Coronary artery (tissue), 2 donors: Measurements from ENCODE around the gene GRK5.

Experiments
- DNase-seq: peaks from one replicate; pipeline ENCODE4 v3.0.0-alpha.2; 2017; ENCODE audit warnings: low spot score
- H3K27ac ChIP-seq, 2 donors: fragments of 200-600 bp; sonication (generic); one replicate each; pipeline ENCODE4 v1.5.1; 2016 to 2019
- H3K4me3 ChIP-seq: fragments of 200-600 bp; sonication (generic); 2 replicates; pipeline ENCODE4 v1.5.1; 2016; ENCODE audit warnings: mild to moderate bottlenecking, moderate library complexity
- TF ChIP-seq, protein P1 (sequence below): fragments of 200-600 bp; sonication (generic); IDR thresholded peaks from one replicate; pipeline ENCODE4 v1.5.1; 2019; ENCODE audit warnings: antibody characterized with exemption

The GRK5 gene

DNA sequence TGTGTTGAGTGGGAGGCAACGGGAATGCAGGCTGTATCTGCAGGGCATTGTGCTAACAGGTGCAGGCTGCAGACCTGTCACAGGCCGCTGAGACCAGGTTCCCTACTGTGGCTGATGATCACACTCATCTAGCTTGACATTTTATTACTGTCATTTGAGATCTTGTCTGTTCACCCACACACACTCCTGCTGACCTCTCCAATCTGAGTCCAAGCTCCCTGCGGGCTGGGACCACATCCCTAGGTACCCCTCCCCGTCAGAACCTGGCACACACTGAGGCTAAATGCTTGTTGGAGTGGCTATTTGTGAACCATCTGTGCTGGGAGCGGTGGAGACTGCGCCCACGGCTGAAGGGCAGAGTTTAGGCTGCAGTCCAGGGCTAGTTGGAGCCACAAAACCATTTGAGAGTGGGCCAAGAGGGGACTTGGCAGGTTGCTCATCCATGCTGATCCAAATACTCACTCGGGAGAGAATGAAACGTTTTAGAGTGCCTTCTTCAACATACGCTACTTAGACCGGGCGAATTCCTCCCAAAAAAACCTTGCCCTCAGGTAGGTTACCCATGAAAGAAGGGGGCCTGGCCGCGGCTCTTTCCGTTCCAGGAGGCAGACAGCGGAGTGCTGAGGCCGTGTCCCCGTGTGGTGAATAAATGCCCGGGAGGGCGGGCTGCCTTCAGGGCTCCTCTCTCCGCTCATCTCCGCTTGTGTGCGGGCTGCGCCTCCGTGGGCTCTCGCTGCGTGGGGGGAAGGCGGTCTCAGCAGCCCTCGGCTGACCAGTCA is 170.8 kb downstream of the GRK5 start:
- DNase-seq, result no peak
- H3K4me3 ChIP-seq, result no peak overlapping the region
- no peak overlapping the region for H3K27ac ChIP-seq
- TF ChIP-seq, protein P1, sequence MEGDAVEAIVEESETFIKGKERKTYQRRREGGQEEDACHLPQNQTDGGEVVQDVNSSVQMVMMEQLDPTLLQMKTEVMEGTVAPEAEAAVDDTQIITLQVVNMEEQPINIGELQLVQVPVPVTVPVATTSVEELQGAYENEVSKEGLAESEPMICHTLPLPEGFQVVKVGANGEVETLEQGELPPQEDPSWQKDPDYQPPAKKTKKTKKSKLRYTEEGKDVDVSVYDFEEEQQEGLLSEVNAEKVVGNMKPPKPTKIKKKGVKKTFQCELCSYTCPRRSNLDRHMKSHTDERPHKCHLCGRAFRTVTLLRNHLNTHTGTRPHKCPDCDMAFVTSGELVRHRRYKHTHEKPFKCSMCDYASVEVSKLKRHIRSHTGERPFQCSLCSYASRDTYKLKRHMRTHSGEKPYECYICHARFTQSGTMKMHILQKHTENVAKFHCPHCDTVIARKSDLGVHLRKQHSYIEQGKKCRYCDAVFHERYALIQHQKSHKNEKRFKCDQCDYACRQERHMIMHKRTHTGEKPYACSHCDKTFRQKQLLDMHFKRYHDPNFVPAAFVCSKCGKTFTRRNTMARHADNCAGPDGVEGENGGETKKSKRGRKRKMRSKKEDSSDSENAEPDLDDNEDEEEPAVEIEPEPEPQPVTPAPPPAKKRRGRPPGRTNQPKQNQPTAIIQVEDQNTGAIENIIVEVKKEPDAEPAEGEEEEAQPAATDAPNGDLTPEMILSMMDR, result no peak

- TF ChIP-seq, protein P1, result no peak
Observed at GRCh38 chr10:119378737-119379067, 171.3 kb downstream of the GRK5 start.

GRCh38 chr10:119379466-119380071 is 172.2 kb downstream of the GRK5 start:
- DNase-seq, result no peak
- Histone ChIP-seq H3K27ac (no peak overlapping the region), H3K4me3 (no peak overlapping the region)
- TF ChIP-seq, protein P1, result no peak

More at GRCh38 chr10:119378737-119379067, 171.3 kb downstream of the GRK5 start:
- Histone ChIP-seq H3K4me3 (no peak overlapping the region), H3K27ac (no peak overlapping the region)
- no peak for DNase-seq

DNA sequence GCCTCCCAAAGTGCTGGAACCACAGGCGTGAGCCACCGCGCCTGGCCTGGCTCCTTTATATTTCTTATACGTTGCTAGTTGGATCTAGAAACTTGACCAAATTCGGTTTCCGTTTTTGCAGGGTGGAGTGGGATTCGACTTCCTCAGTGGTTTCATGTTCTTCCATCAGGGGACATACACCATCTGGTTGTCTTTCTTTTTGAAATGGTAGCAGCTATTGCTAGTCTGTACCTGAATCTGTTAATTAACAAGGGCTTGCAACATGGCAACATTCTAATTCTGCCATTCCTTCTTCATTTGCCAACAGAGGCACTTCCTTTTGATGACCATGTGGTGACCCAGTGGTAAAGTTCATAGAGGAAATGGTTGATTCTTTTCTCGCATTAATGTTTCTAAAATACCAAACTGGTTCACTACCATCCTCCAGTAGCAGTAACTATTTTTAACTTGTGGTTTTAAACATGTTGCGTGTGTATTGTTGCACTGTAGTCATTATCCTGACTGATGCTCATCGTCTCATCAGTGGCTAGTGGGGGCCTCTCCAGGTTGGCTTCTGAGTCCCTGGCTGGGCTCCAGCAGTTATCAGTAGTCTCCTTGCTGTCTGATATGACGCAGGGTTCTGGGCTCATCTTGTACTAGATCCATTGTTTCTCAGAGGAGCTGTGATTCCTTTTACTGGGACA is 175.9 kb downstream of the GRK5 start:
- no peak for DNase-seq
- TF ChIP-seq, protein P1, result no peak
- no peak overlapping the region for H3K27ac ChIP-seq
- H3K4me3 ChIP-seq, result no peak overlapping the region

- H3K4me3 ChIP-seq, result no peak overlapping the region
- TF ChIP-seq, protein P1, result no peak
- DNase-seq, result no peak
- H3K27ac ChIP-seq, result no peak overlapping the region
Observed at GRCh38 chr10:119384127-119384526, 176.8 kb downstream of the GRK5 start.

DNA sequence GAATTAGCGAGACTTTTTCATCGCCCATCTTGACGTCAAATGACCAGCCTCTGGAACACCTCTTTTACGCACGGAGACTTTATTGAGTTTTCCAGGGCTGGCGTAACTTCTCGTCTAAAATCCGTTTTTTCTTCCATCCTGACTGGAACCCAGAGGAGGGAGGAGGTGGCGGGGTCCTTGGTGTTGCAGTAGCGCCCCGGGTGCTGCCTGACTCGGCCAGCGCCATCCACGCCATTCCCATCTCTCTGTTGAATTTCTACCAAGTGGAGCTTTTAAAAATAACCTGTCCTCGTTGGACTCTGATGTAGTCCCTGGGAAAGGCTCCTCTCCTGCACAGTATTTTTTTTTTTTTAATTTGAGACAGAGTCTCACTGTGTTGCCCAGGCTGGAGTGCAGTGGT is 179.3 kb downstream of the GRK5 start:
- DNase-seq, result no peak
- Histone ChIP-seq H3K4me3 (no peak overlapping the region), H3K27ac (no peak overlapping the region)
- TF ChIP-seq, protein P1, result no peak
